Fibroblast of pulmonary artery (primary cell): Measurements from ENCODE around the gene FGFBP3.

Source experiments
- DNase-seq: peaks from one replicate; pipeline ENCODE4 v3.0.0-alpha.2; 2010; ENCODE audit warnings: low read depth
- H3K4me3 ChIP-seq: replicated peaks from 2 replicates; pipeline ENCODE4 v1.5.1; 2011; ENCODE audit warnings: low read depth, mild to moderate bottlenecking, control low read depth, low read length, moderate library complexity
- TF ChIP-seq, protein P1 (sequence below): IDR thresholded peaks from 2 replicates; pipeline ENCODE4 v1.5.1; 2011; ENCODE audit warnings: mild to moderate bottlenecking, control low read depth, low read length, inconsistent platforms; ENCODE audit errors: missing control alignments

The FGFBP3 gene

GRCh38 chr10:91887272-91888076 is 21.8 kb downstream of the FGFBP3 start:
- H3K4me3 ChIP-seq: peak overlapping the region; percentile 53
- peak; percentile 57 for DNase-seq
- TF ChIP-seq, protein P1, sequence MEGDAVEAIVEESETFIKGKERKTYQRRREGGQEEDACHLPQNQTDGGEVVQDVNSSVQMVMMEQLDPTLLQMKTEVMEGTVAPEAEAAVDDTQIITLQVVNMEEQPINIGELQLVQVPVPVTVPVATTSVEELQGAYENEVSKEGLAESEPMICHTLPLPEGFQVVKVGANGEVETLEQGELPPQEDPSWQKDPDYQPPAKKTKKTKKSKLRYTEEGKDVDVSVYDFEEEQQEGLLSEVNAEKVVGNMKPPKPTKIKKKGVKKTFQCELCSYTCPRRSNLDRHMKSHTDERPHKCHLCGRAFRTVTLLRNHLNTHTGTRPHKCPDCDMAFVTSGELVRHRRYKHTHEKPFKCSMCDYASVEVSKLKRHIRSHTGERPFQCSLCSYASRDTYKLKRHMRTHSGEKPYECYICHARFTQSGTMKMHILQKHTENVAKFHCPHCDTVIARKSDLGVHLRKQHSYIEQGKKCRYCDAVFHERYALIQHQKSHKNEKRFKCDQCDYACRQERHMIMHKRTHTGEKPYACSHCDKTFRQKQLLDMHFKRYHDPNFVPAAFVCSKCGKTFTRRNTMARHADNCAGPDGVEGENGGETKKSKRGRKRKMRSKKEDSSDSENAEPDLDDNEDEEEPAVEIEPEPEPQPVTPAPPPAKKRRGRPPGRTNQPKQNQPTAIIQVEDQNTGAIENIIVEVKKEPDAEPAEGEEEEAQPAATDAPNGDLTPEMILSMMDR: no peak

DNA sequence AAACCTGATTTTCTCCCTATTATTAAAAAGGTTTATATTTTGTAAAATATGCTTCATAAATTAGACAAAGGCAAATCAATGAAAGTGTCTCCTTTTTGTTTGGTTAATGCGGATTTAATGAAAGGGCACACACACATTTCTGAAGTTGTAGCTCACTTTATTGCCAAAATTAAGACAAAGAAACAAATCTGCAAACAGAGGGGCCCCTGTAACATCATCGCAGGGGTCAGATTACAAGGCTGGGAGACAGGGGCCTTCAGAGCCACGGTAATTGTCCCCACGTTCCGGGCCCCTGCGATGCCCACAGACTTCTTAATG is 22.4 kb downstream of the FGFBP3 start:
- peak overlapping the region; percentile 53 for H3K4me3 ChIP-seq
- DNase-seq: no peak
- TF ChIP-seq, protein P1: no peak

GRCh38 chr10:91885362-91886079 is 23.8 kb downstream of the FGFBP3 start:
- TF ChIP-seq, protein P1: no peak
- no peak overlapping the region for H3K4me3 ChIP-seq
- no peak for DNase-seq

DNA sequence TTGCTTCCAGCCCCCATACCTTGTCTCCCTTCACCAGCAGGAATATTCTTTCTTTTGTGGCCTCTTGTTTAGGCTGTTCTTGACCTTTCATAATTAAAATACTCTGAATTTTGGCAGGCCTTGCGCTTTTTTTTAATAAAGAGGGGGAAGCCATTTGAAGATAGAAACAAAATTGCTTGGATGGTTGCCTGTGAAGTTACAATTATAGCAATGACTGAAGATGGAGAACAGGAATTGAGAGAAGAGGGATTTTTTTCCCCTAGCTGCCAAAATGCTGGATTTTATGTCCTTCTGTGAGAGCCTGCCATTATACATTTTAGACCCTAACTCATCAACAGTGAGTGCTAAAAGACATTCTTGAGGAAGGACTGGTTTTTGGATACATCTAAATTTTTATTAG is 24.8 kb downstream of the FGFBP3 start:
- TF ChIP-seq, protein P1: no peak
- DNase-seq: no peak
- no peak overlapping the region for H3K4me3 ChIP-seq

DNA sequence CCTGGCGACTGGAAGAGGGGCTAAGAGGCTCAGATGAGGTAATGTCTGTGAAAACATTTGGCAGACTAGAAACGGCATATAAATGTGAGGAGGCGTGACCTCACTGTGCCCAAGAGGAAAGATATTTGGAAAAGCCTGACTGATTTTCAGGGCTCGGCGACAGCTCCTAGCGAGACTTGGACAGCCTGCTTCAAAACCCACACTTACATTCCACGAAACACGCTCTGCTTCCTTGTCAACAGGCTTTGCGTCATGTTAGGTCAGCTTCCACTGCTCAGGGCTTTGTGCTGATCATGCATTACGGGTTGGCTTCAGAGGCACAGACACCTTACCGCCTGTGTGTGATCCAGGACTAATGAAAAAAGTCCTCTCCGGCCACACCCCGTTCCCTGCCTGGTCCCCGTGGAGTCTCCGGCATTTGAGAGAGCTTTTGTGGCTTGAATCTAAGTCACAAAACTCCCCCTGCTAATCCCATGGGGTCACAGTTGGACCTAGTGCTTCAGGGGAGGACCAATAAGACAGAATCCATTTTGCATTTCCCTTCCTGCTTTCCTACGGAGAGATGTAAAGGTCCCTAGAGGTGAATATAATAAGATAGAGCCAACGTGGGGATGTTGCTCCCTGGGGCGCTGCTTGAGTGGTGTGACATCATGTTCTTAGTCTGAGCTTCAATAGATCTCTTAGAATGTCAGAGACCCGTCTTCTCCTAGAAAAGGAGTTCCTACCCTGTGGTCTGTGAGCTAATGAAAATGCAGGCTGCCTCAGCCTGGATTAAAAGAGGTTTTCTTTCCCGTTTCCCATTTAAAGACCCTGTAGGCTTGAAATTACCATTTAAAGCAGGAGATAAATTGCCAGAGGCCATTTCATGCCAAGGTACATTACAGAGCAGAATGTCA is 25.5 kb downstream of the FGFBP3 start:
- DNase-seq: peak; percentile 73
- TF ChIP-seq, protein P1: no peak
- H3K4me3 ChIP-seq: no peak overlapping the region

DNA sequence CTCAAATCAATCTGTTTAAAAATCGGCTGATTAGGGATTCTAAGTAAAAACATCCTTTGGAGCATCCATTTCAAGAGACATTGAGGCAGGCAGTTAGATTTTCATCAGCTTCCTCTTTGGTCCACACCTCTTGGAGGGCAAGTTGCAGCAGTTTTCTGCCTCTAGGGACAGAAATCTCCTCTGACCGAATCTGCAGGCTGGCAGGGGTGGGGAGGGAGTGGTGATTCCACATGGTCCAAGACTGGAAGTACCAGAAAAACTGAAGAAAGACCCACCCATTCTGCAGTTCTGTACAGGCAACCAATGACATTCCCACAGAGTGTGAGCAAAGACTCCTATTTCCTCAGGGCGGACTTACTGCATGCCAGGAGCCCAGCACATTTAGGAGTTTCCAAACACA is 29.0 kb downstream of the FGFBP3 start:
- no peak overlapping the region for H3K4me3 ChIP-seq
- DNase-seq: no peak
- TF ChIP-seq, protein P1: no peak
